Measurements from ENCODE around the gene TIMM22. TPM values are rescaled to one million over a fixed set of nuclear protein-coding genes. Genes with fewer than 3 reads are reported as not detected.
"Not testable (repeated sequence)": the region's sequence is repeated elsewhere in the genome, so short reads cannot be mapped to it uniquely, and the experiment has no call there.

TIMM22 gene
- total RNA-seq, 1 donor from 2014 or later: 12.6 TPM

DNA sequence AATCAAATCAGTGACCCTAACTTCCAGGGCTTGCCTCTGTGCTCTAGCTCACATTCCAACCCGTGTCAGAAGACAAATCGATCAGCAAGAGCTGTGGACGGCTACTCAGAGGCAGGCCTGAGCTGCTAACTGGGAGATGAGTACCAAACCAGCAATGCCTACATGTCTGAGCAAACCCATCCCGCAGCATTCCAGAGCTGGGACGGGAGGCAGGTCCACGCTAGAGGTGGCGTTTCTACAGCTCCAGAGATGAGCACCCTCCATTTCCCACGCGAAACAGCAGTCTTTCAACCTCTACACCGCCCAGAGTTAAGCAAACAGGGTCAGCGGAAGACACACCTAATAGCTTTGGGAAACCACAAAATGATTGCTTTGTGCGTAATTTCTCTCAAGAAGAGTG, 23.9 kb upstream of the TIMM22 start:
- peaks cover 78% of the 10 kb centered on the region for H3K4me1 Mint-ChIP-seq (ENCODE audit: unreplicated experiment)

DNA sequence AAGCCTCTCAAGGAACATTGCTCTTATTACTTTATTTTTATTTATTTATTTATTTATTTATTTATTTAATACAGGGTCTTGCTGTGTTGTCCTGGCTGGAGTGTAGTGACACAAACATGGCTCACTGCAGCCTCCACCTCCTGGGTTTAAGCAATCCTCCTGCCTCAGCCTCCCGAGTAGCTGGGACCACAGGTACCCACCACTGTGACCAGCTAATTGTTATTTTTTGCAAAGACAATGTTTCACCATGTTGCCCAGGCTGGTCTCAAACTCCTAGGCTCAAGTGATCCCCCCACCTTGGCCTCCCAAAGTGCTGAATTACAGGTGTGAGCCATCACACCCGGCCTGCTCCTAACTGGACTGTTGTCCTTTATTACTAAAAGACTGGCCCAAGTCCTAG, 22.2 kb upstream of the TIMM22 start:
- H3K36me3 Mint-ChIP-seq (ENCODE audit: unreplicated experiment); H3K4me3 Mint-ChIP-seq (ENCODE audit: unreplicated experiment); H3K9me3 Mint-ChIP-seq (ENCODE audit: unreplicated experiment); DNase-seq (ENCODE audit: extremely low spot score, unreplicated experiment); H3K27me3 Mint-ChIP-seq (ENCODE audit: unreplicated experiment): not testable (repeated sequence)
- H3K27ac Mint-ChIP-seq (ENCODE audit: unreplicated experiment): peak overlapping the region; percentile 91
- peaks cover 62% of the 10 kb centered on the region for H3K4me1 Mint-ChIP-seq (ENCODE audit: unreplicated experiment)

More for the DNA sequence above, 23.9 kb upstream of the TIMM22 start:
- Mint-ChIP-seq H3K9me3 (ENCODE audit: unreplicated experiment) (no peaks in the 10 kb centered on the region), H3K27ac (ENCODE audit: unreplicated experiment) (peak overlapping the region; percentile 19), H3K27me3 (ENCODE audit: unreplicated experiment) (no peaks in the 10 kb centered on the region), H3K4me3 (ENCODE audit: unreplicated experiment) (no peak overlapping the region), H3K36me3 (ENCODE audit: unreplicated experiment) (peaks cover 7% of the 10 kb centered on the region)
- TF ChIP-seq, protein P1, sequence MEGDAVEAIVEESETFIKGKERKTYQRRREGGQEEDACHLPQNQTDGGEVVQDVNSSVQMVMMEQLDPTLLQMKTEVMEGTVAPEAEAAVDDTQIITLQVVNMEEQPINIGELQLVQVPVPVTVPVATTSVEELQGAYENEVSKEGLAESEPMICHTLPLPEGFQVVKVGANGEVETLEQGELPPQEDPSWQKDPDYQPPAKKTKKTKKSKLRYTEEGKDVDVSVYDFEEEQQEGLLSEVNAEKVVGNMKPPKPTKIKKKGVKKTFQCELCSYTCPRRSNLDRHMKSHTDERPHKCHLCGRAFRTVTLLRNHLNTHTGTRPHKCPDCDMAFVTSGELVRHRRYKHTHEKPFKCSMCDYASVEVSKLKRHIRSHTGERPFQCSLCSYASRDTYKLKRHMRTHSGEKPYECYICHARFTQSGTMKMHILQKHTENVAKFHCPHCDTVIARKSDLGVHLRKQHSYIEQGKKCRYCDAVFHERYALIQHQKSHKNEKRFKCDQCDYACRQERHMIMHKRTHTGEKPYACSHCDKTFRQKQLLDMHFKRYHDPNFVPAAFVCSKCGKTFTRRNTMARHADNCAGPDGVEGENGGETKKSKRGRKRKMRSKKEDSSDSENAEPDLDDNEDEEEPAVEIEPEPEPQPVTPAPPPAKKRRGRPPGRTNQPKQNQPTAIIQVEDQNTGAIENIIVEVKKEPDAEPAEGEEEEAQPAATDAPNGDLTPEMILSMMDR (IDR thresholded peaks at IDR 0.05): no peak
- DNase-seq (ENCODE audit: extremely low spot score, unreplicated experiment): no peak

DNA sequence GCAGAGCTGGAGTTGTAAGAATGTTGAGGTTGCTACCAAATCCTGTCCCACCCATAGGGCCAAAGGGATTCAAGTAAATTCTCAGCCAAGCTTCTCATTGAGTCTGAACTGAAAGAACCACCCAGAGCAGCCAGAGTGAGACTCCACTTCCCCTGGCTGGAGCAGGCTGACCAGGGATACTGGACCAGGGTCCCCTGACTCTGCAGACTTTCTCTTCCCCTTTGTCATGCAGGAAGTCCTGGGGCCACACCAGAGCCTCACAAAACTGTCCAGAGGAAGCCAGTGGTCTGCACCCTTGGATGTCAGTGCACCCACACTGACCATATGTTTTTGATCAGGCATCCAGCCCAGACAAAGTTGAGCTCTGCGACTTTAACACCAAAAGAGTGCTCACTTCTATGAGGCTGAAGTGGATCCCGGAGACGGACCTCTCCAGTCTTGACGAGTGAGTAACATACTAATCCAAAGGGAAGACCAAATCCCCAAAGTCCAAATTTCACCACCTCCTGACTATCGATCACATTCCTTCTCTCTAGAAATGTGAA, 21.5 kb upstream of the TIMM22 start:
- Mint-ChIP-seq H3K4me1 (ENCODE audit: unreplicated experiment) (peaks cover 56% of the 10 kb centered on the region), H3K27ac (ENCODE audit: unreplicated experiment) (peak overlapping the region; percentile 91), H3K4me3 (ENCODE audit: unreplicated experiment) (peak overlapping the region; percentile 94), H3K36me3 (ENCODE audit: unreplicated experiment) (peaks cover 4% of the 10 kb centered on the region), H3K9me3 (ENCODE audit: unreplicated experiment) (no peaks in the 10 kb centered on the region), H3K27me3 (ENCODE audit: unreplicated experiment) (no peaks in the 10 kb centered on the region)
- TF ChIP-seq, protein P1 (IDR thresholded peaks at IDR 0.05): no peak
- no peak for DNase-seq (ENCODE audit: extremely low spot score, unreplicated experiment)

DNA sequence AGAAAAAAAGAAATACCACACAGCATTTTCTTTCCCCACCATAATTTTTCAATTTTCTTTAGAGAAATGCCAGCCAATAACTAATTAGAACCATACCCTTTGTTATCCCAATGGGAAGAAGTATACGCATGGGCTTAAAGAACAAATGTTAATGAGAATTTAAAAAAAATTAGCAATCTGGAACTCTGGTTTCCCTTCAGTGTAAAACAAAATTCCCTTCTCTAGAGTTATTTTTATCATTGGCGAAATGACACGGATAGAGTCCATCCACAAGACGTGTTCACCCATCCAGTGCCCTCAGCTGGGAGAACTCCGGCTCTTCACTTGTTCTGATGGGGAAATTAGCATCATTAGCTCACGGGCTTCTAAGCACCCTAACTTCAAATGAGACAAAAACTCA, 20.6 kb upstream of the TIMM22 start:
- H3K4me1 Mint-ChIP-seq (ENCODE audit: unreplicated experiment): peaks cover 57% of the 10 kb centered on the region

DNA sequence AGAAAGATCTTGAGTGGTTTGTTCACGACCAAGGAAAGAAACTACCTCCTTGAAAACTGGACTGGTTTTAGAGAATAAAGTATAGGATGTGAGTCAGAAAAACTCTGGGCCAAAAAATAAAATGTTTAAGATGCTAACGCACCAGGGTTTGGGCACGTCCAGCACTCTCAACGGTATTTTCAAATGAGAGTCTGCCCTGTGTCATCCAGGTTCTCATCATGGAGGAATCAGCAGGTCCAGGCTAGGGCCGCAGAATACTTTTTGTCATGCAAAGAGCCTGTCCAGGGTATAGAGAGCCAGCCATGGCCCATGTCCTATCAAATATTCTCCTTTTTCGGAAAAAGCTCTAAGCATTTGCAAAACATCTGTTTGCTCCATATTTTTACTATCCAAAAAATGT, 19.8 kb upstream of the TIMM22 start:
- peaks cover 55% of the 10 kb centered on the region for H3K4me1 Mint-ChIP-seq (ENCODE audit: unreplicated experiment)
- TF ChIP-seq, protein P1 (IDR thresholded peaks at IDR 0.05): no peak
- H3K27ac Mint-ChIP-seq (ENCODE audit: unreplicated experiment): peak overlapping the region; percentile 91

More for the DNA sequence above, 20.6 kb upstream of the TIMM22 start:
- Mint-ChIP-seq H3K27me3 (ENCODE audit: unreplicated experiment) (no peaks in the 10 kb centered on the region), H3K9me3 (ENCODE audit: unreplicated experiment) (no peaks in the 10 kb centered on the region), H3K27ac (ENCODE audit: unreplicated experiment) (peak overlapping the region; percentile 91), H3K4me3 (ENCODE audit: unreplicated experiment) (peak overlapping the region; percentile 94), H3K36me3 (ENCODE audit: unreplicated experiment) (peaks cover 4% of the 10 kb centered on the region)
- TF ChIP-seq, protein P1 (IDR thresholded peaks at IDR 0.05): no peak
- no peak for DNase-seq (ENCODE audit: extremely low spot score, unreplicated experiment)

More for the DNA sequence above, 19.8 kb upstream of the TIMM22 start:
- Mint-ChIP-seq H3K27me3 (ENCODE audit: unreplicated experiment) (no peaks in the 10 kb centered on the region), H3K4me3 (ENCODE audit: unreplicated experiment) (peak overlapping the region; percentile 94), H3K36me3 (ENCODE audit: unreplicated experiment) (peaks cover 4% of the 10 kb centered on the region), H3K9me3 (ENCODE audit: unreplicated experiment) (no peaks in the 10 kb centered on the region)
- no peak for DNase-seq (ENCODE audit: extremely low spot score, unreplicated experiment)
